GM19324 (cell line): ENCODE data around the gene TBC1D10B.
A peak's percentile ranks its signal among the peaks of the same experiment; 100 is the strongest.
"Not testable (repeated sequence)": the region's sequence is repeated elsewhere in the genome, so short reads cannot be mapped to it uniquely, and the experiment has no call there.

Experiments
- ATAC-seq: cut with Tn5 transposase; IDR thresholded peaks from one replicate; pipeline ENCODE4 v1.9.1; 2021; ENCODE audit warnings: mild to moderate bottlenecking, moderate library complexity; ENCODE audit not compliant: unreplicated experiment, low FRiP score

The TBC1D10B gene

GRCh38 chr16:30337964-30338357, 32.3 kb downstream of the TBC1D10B start:
- not testable (repeated sequence) for ATAC-seq

- peak; percentile 25 for ATAC-seq
Measured at GRCh38 chr16:30335598-30336474, 34.5 kb downstream of the TBC1D10B start.

GRCh38 chr16:30335028-30335597, 35.2 kb downstream of the TBC1D10B start:
- peak; percentile 85 for ATAC-seq

GRCh38 chr16:30334473-30334989, 35.8 kb downstream of the TBC1D10B start:
- peak; percentile 86 for ATAC-seq

- not testable (repeated sequence) for ATAC-seq
Measured at GRCh38 chr16:30324220-30324619, 46.1 kb downstream of the TBC1D10B start.

- not testable (repeated sequence) for ATAC-seq
Measured at GRCh38 chr16:30318647-30319046, 51.6 kb downstream of the TBC1D10B start.

GRCh38 chr16:30310937-30311336, 59.4 kb downstream of the TBC1D10B start:
- not testable (repeated sequence) for ATAC-seq

- ATAC-seq, result not testable (repeated sequence)
Measured at GRCh38 chr16:30309255-30309654, 61.0 kb downstream of the TBC1D10B start.
